Measurements from ENCODE around the gene KCNJ1. TPM values are rescaled to one million over a fixed set of nuclear protein-coding genes. Genes with fewer than 3 reads are reported as not detected.

KCNJ1 gene
- total RNA-seq (2013; cell fraction: nucleolus; rRNA removed) = 0.31 and 0.42 TPM in 2 replicates
- total RNA-seq (2014; rRNA removed) = not detected in 2 replicates
- not detected in 2 replicates for total RNA-seq (2014; rRNA removed; fragmentation: Illumina TruSeq; extraction: Trizol)
- not detected in 2 replicates for total RNA-seq (2021)
- 0.07 TPM for polyA plus RNA-seq (2011; ENCODE audit: low read depth)
- not detected in 2 replicates for polyA plus RNA-seq (2011; rRNA removed)
- not detected in 2 replicates for polyA plus RNA-seq (2011; cell fraction: cytosol; rRNA removed)
- polyA plus RNA-seq (2011; cell fraction: nucleus; rRNA removed) = 0.06 TPM in 1 of 2 replicates, not detected in the other
- polyA plus RNA-seq (2012) = 0.06 TPM in 1 of 2 replicates, not detected in the other
- polyA plus RNA-seq (2014; fragmentation: Illumina TruSeq; extraction: Trizol) = not detected in 2 replicates
- polyA plus RNA-seq (2014; fragmentation: Nextera tagmentation; extraction: Ambion mirVana) = not detected
- polyA plus RNA-seq (2014; rRNA removed) = not detected in 2 replicates
- not detected for polyA plus RNA-seq (2016; fragmentation: Nextera tagmentation; extraction: Ambion mirVana)
- not detected in 2 replicates for polyA minus RNA-seq (2011; rRNA and poly(A)+ RNA removed)
- not detected in 2 replicates for polyA minus RNA-seq (2011; cell fraction: cytosol; rRNA and poly(A)+ RNA removed)
- not detected in 2 replicates for polyA minus RNA-seq (2011; cell fraction: nucleus; rRNA and poly(A)+ RNA removed)
- Bru-seq, nascent RNA = percentile 21 among the genes with signal in this experiment
- BruChase-seq, experiment 1, labeled RNA remaining after a 6-hour chase = percentile 18 among the genes with signal in this experiment
- percentile 17 among the genes with signal in this experiment for BruChase-seq, experiment 2, labeled RNA remaining after a 2-hour chase
- long read RNA-seq, experiment 1 = 0 reads
- long read RNA-seq, experiment 2 = 0 reads

GRCh38 chr11:128867277-128867676 is at the start of gene KCNJ1:
Gene KCNJ1, minus strand, starts transcription at chr11:128867296. Its CDS starts 27,053 bp downstream, at chr11:128840243.
- DNase-seq (ENCODE audit: low read depth, low spot score) (no peak), FAIRE-seq (no peak), ATAC-seq (no peak)
- ChIA-PET CTCF (no interaction called here), RAD21 (ENCODE audit: unreplicated experiment) (interaction anchor here (1.6 kb wide), 1 partner anchor 9 kb away, joined by 3 read pairs; no protein-coding TSS in a partner anchor), SMC1A (ENCODE audit: uncharacterized antibody, unreplicated experiment) (no interaction called here), POLR2A (no interaction called here)
- TF ChIP-seq YY1 (IDR thresholded peaks at IDR 0.05; ENCODE audit: low read depth, low read length) (no peak), ZBTB4 (CRISPR knock-in tag; IDR thresholded peaks at IDR 0.05) (no peak), SIN3A (IDR thresholded peaks at IDR 0.05; ENCODE audit: low read depth, low read length) (no peak)
- H3K27me3 ChIP-seq (replicated peaks in 1 of 2; ENCODE audit: control insufficient read depth in 2 of 2, insufficient read depth in 2 of 2, low read length in 1 of 2) = peaks cover 0 to 2% of the 10 kb centered on the region in 2 experiments; a peak in 2 of 4 replicates
- H3K4me3 ChIP-seq = no peak within 1 kb of the TSS
- WGBS (ENCODE audit: insufficient coverage, insufficient replicate concordance, low lambda C conversion rate, missing lambda C conversion rate) = 58% methylated on average over 8 of the region's 8 CpGs
- no peak within 1 kb of the TSS for H3K9ac ChIP-seq (ENCODE audit: control insufficient read depth, insufficient read depth, low read length)
- no peaks in the 10 kb centered on the region for H3K9me3 ChIP-seq (replicated peaks; ENCODE audit: control insufficient read depth, insufficient read depth, low read length)
- no TSS peak for BruUV-seq (replicated peaks)
- intact Hi-C loops (cut with micrococcal nuclease; ENCODE audit: unreplicated experiment) (no loop called here), in situ Hi-C loops (cut with MboI) (no loop called here)
- no peaks in the 10 kb centered on the region for H4K20me1 ChIP-seq (ENCODE audit: control insufficient read depth, insufficient read depth)
- no peaks in the 10 kb centered on the region for H3K4me1 ChIP-seq (ENCODE audit: control insufficient read depth, insufficient read depth, low read length)
- H3K27ac ChIP-seq (ENCODE audit: control insufficient read depth, insufficient read depth) = no peak within 1 kb of the TSS
- no peak within 1 kb of the TSS for H2AFZ ChIP-seq (ENCODE audit: control insufficient read depth, low read depth, low read length)
- H3K4me2 ChIP-seq (ENCODE audit: control insufficient read depth, insufficient read depth) = no peak within 1 kb of the TSS
- H3K79me2 ChIP-seq (ENCODE audit: control insufficient read depth, insufficient read depth, low read length) = no peaks in the 10 kb centered on the region
- H3K36me3 ChIP-seq (ENCODE audit: control insufficient read depth in 2 of 2, insufficient read depth in 2 of 2, low read length in 1 of 2) = no peaks in the 10 kb centered on the region

All from GM12878 (cell line).